AG04450 (cell line): ENCODE measurements around the gene SYF2. TPM values are rescaled to one million over a fixed set of nuclear protein-coding genes. Genes with fewer than 3 reads are reported as not detected.

ENCODE experiments used
- CTCF ChIA-PET: fragments of 300-600, 350-600 bp; formaldehyde crosslinking; extraction: SDS; loops from one replicate; lab custom pipeline; 2022; ENCODE audit warnings: antibody characterized with exemption, inconsistent platforms; lab: Charles Lee
- POLR2A ChIA-PET: fragments of 350-600 bp; formaldehyde crosslinking; extraction: SDS; loops from one replicate; lab custom pipeline; 2021; ENCODE audit warnings: antibody characterized with exemption, inconsistent platforms; lab: Yijun Ruan, JAX
- DNase-seq: peaks from one replicate; pipeline ENCODE4 v3.0.0-alpha.2; 2011; ENCODE audit warnings: low read depth, low spot score
- H3K27ac ChIP-seq: one replicate; pipeline ENCODE4 v1.5.1; 2012; ENCODE audit warnings: low read depth, low read length, control low read depth
- H3K27me3 ChIP-seq: one replicate; pipeline ENCODE4 v1.6.0; 2012; ENCODE audit warnings: low read length; ENCODE audit not compliant: control insufficient read depth, insufficient read depth
- H3K4me3 ChIP-seq: 2 replicates; pipeline ENCODE4 v1.5.1; 2011; ENCODE audit warnings: mild to moderate bottlenecking, low read depth, low read length, control low read depth
- H3K9me3 ChIP-seq: 2 replicates; pipeline ENCODE4 v1.5.1; 2012; ENCODE audit warnings: low read length; ENCODE audit not compliant: control insufficient read depth, insufficient read depth
- polyA plus RNA-seq: library from polyadenylated mRNA; depleted of rRNA; stranded (reverse); fragments of >200 nt; gene quantifications from 2 replicates; pipeline ENCODE4 v1.2.3, GENCODE V29; 2011
- TF ChIP-seq, protein P1 (sequence below): IDR thresholded peaks from 2 replicates; pipeline ENCODE4 v1.5.1; 2011; ENCODE audit warnings: low read depth, low read length, control low read depth, inconsistent platforms

Gene SYF2
- polyA plus RNA-seq, 1 experiment = 48.3 TPM

DNA sequence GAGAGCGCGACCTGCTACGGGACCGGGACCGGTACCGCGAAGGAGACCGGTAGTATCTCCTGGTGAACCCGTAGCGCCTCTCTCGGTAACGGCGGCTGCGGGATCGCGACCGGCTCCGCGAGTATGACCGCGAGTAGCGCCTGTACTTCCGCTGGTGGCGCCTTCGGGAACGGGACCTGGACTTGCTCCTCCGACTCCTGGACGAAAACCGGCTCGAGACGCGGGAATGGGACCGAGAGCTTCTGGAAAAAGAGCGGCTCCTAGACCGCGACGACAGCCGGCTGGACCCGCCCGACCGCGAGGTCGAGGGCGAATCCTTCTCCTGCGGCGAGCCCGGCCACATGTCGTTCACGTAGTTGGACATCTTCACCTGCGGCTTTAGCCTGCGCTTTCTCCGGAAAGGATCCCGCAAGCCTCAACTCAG, 14.3 kb upstream of the SYF2 start:
- POLR2A ChIA-PET = interaction anchor here (1.0 to 1.9 kb wide), 3 partner anchors 14 to 184 kb away, joined by 3 to 36 read pairs (median 7); partner anchors contain the start of gene SYF2
- H3K27ac ChIP-seq = peak overlapping the region; percentile 99
- DNase-seq = no peak
- H3K9me3 ChIP-seq = no peaks in the 10 kb centered on the region; the same call in 1 of the 2 replicates
- H3K27me3 ChIP-seq = no peaks in the 10 kb centered on the region
- TF ChIP-seq, protein P1, sequence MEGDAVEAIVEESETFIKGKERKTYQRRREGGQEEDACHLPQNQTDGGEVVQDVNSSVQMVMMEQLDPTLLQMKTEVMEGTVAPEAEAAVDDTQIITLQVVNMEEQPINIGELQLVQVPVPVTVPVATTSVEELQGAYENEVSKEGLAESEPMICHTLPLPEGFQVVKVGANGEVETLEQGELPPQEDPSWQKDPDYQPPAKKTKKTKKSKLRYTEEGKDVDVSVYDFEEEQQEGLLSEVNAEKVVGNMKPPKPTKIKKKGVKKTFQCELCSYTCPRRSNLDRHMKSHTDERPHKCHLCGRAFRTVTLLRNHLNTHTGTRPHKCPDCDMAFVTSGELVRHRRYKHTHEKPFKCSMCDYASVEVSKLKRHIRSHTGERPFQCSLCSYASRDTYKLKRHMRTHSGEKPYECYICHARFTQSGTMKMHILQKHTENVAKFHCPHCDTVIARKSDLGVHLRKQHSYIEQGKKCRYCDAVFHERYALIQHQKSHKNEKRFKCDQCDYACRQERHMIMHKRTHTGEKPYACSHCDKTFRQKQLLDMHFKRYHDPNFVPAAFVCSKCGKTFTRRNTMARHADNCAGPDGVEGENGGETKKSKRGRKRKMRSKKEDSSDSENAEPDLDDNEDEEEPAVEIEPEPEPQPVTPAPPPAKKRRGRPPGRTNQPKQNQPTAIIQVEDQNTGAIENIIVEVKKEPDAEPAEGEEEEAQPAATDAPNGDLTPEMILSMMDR = no peak
- CTCF ChIA-PET = no interaction called here
- H3K4me3 ChIP-seq = peak overlapping the region; percentile 99

DNA sequence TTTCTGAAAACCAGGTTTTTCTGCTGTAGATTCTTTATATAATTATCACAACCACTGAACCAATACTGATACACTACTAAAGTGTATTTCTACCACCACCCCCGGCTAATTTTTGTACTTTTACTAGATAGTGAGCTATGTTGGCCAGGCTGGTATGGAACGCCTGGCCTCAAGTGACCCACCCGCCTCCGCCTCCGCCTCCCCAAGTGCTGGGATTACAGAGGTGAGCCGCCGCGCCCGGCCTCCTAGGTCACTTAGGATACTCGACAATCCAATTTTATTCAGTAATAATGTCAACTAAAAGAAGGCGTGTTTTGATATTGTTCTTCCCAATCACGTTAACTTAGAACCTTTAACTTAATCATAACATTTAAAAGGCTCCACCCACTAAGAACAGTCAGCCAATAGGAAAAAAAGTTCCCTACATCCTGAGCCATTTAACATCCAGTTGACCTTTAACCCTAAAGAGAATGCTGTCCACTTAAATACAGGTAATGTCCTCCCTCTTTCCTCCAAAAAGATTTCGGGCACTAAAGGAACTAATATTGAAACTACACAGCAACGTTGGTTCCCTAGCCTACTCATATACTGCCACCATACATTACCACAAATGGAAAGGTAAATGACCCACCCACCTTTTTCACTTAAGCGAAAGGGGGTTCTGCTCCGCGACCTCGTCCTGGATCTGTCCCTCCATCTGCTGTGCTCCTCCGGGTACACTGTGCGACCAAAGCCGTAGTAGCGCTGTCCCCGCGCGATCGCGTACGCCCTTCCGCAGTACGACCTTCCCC, 13.7 kb upstream of the SYF2 start:
- H3K4me3 ChIP-seq = peak overlapping the region; percentile 99
- no peak overlapping the region for H3K27ac ChIP-seq
- ChIA-PET POLR2A (interaction anchor here (1.9 kb wide), 2 partner anchors 13 to 14 kb away, joined by 7 to 36 read pairs; partner anchors contain the start of gene SYF2), CTCF (no interaction called here)
- no peaks in the 10 kb centered on the region; the same call in 1 of the 2 replicates for H3K9me3 ChIP-seq
- DNase-seq = no peak
- TF ChIP-seq, protein P1 = no peak
- no peaks in the 10 kb centered on the region for H3K27me3 ChIP-seq

DNA sequence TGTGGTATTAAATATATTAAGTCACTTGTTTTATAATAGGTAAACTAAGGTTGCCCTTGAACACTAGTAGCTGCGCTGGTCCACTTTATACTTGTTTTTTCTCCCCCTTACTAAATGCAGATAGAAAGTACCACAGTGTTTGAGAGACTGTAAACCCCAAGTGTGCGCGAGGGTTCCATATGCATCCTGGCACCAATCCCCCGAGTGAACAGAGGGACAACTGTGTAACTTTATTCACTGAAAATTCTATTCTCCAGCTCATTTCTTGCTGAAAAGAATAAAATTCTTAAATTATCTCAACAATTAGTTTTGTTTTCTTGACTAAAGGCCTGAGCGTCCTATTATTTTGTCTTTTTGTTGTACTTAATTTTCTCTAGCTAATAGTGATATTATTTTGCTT, 13.1 kb upstream of the SYF2 start:
- H3K27me3 ChIP-seq = no peaks in the 10 kb centered on the region
- POLR2A ChIA-PET = interaction anchor here (1.9 kb wide), 1 partner anchor 13 kb away, joined by 7 read pairs; the partner anchor contains the start of gene SYF2
- H3K9me3 ChIP-seq = no peaks in the 10 kb centered on the region; the same call in 1 of the 2 replicates
- TF ChIP-seq, protein P1 = no peak
- CTCF ChIA-PET = interaction anchor here (1.1 kb wide), 1 partner anchor 275 kb away, joined by 3 read pairs; no protein-coding TSS in a partner anchor
- peak overlapping the region; percentile 99 for H3K4me3 ChIP-seq
- no peak overlapping the region for H3K27ac ChIP-seq
- DNase-seq = no peak

DNA sequence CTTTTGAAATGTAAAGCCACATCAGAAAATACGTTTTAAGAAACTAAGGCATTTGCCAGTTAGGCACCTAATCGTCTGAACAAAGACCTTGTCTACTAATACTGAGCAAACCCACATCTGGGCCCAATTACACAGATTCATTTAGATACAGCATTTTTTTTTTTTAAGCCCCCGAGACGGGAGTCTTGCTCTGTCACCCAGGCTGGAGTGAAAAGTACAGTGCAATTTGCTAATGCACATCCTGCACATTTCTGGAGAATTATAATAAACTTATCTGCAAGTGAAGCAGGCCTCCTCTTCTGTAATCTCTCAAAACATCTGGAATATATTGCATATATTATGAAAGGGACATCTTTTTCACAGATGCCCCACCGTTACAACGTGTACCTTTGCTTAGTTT, 11.6 kb upstream of the SYF2 start:
- no peaks in the 10 kb centered on the region for H3K27me3 ChIP-seq
- POLR2A ChIA-PET = interaction anchor here (0.6 kb wide), 1 partner anchor 695 kb away, joined by 7 read pairs; no protein-coding TSS in a partner anchor
- no peaks in the 10 kb centered on the region; the same call in 1 of the 2 replicates for H3K9me3 ChIP-seq
- TF ChIP-seq, protein P1 = no peak
- DNase-seq = no peak
- no peak overlapping the region for H3K27ac ChIP-seq
- H3K4me3 ChIP-seq = no peak overlapping the region
- CTCF ChIA-PET = no interaction called here
